ENCODE results near the gene TMX2. TPM values are rescaled to one million over a fixed set of nuclear protein-coding genes. Genes with fewer than 3 reads are reported as not detected.

The TMX2 gene
- total and polyA plus RNA-seq, 10 of the 15 experiments (the other 5 are each of a cell fraction or from before 2014, with no cell fraction given): 64.3 to 134 (median 91.6) TPM

GRCh38 chr11:57729479-57729878, 17.1 kb downstream of the TMX2 start:
- TF ChIP-seq SUZ12 (IDR thresholded peaks at IDR 0.05; ENCODE audit: unreplicated experiment) (no peak), POU2F2 (IDR thresholded peaks at IDR 0.05; ENCODE audit: borderline replicate concordance, low read depth, low read length) (0 out of 3 replicates have a peak, but pooled peaks have one; percentile 24), MXI1 (IDR thresholded peaks at IDR 0.05; ENCODE audit: low read depth, low read length) (peak; percentile 21; the same call in 1 of the 2 replicates), YY1 (IDR thresholded peaks at IDR 0.05; ENCODE audit: low read depth, low read length) (no peak), PKNOX1 (IDR thresholded peaks at IDR 0.05) (peak; percentile 31; the same call in 1 of the 2 replicates), CHD1 (IDR thresholded peaks at IDR 0.05; ENCODE audit: low read depth, low read length) (no peak), CEBPZ (IDR thresholded peaks at IDR 0.05; ENCODE audit: low read depth, low read length) (no peak), ZZZ3 (IDR thresholded peaks at IDR 0.05; ENCODE audit: control insufficient read depth, insufficient read length, low read depth) (no peak), STAT1 (conservative IDR thresholded peaks at IDR 0.05) (no peak), PAX8 (IDR thresholded peaks at IDR 0.05) (no peak), EGR1 (IDR thresholded peaks at IDR 0.05; ENCODE audit: borderline replicate concordance in 1 of 2, low read depth in 2 of 2, low read length in 2 of 2) (no peak), CEBPB (IDR thresholded peaks at IDR 0.05; ENCODE audit: borderline replicate concordance in 1 of 2, low read depth in 2 of 2, low read length in 2 of 2) (no peak)
- TF ChIP-seq, protein P1, sequence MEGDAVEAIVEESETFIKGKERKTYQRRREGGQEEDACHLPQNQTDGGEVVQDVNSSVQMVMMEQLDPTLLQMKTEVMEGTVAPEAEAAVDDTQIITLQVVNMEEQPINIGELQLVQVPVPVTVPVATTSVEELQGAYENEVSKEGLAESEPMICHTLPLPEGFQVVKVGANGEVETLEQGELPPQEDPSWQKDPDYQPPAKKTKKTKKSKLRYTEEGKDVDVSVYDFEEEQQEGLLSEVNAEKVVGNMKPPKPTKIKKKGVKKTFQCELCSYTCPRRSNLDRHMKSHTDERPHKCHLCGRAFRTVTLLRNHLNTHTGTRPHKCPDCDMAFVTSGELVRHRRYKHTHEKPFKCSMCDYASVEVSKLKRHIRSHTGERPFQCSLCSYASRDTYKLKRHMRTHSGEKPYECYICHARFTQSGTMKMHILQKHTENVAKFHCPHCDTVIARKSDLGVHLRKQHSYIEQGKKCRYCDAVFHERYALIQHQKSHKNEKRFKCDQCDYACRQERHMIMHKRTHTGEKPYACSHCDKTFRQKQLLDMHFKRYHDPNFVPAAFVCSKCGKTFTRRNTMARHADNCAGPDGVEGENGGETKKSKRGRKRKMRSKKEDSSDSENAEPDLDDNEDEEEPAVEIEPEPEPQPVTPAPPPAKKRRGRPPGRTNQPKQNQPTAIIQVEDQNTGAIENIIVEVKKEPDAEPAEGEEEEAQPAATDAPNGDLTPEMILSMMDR (IDR thresholded peaks at IDR 0.05 in 2 of 3, conservative IDR thresholded peaks at IDR 0.05 in 1 of 3; ENCODE audit: control insufficient read depth in 2 of 3, extremely low read depth in 1 of 3, insufficient read depth in 1 of 3, low read depth in 3 of 3, low read length in 3 of 3): no peak
- Histone ChIP-seq H3K9ac (ENCODE audit: control insufficient read depth, insufficient read depth, low read length) (peak overlapping the region; percentile 35; the same call in 1 of the 2 replicates), H4K20me1 (ENCODE audit: control insufficient read depth, insufficient read depth) (no peaks in the 10 kb centered on the region), H3K36me3 (ENCODE audit: control insufficient read depth in 2 of 2, insufficient read depth in 2 of 2, low read length in 1 of 2) (peaks cover 1 to 3% of the 10 kb centered on the region in 2 experiments; a peak in 2 of 4 replicates), H3K4me3 (no peak overlapping the region), H3K27ac (ENCODE audit: control insufficient read depth, insufficient read depth) (peak overlapping the region; percentile 6; the same call in 1 of the 2 replicates), H3K9me3 (replicated peaks; ENCODE audit: control insufficient read depth, insufficient read depth, low read length) (no peaks in the 10 kb centered on the region), H3K4me2 (ENCODE audit: control insufficient read depth, insufficient read depth) (peak overlapping the region; percentile 55; the same call in 1 of the 2 replicates), H3K79me2 (ENCODE audit: control insufficient read depth, insufficient read depth, low read length) (peaks cover 41% of the 10 kb centered on the region), H2AFZ (ENCODE audit: control insufficient read depth, low read depth, low read length) (no peak overlapping the region; the same call in 1 of the 2 replicates), H3K27me3 (replicated peaks in 1 of 2; ENCODE audit: control insufficient read depth in 2 of 2, insufficient read depth in 2 of 2, low read length in 1 of 2) (no peaks in the 10 kb centered on the region), H3K4me1 (ENCODE audit: control insufficient read depth, insufficient read depth, low read length) (0 out of 2 replicates have a peak, but pooled peaks cover 6% of the 10 kb centered on the region)
- ChIA-PET POLR2A (interaction anchor here (1.1 kb wide), 1 partner anchor 62 kb away, joined by 3 read pairs; no protein-coding TSS in a partner anchor), RAD21 (ENCODE audit: unreplicated experiment) (interaction anchor here (0.5 to 1.2 kb wide), 3 partner anchors 17 to 71 kb away, joined by 3 to 4 read pairs (median 3); partner anchors contain the start of genes MED19 and TMX2), SMC1A (ENCODE audit: uncharacterized antibody, unreplicated experiment) (interaction anchor here (0.6 to 3.7 kb wide), 5 partner anchors 15 to 71 kb away, joined by 3 to 19 read pairs (median 4); no protein-coding TSS in a partner anchor), CTCF (interaction anchor here (0.6 to 2.5 kb wide), 4 partner anchors 15 to 1804 kb away, joined by 4 to 11 read pairs (median 6); partner anchors contain the start of gene CTNND1)
- ATAC-seq: peak; percentile 64
- intact Hi-C loops (cut with micrococcal nuclease; ENCODE audit: unreplicated experiment) (no loop called here), in situ Hi-C loops (cut with MboI) (no loop called here)
- no TSS peak for BruUV-seq (replicated peaks)
- 2% methylated on average over 7 of the region's 7 CpGs for WGBS (ENCODE audit: insufficient coverage, insufficient replicate concordance, low lambda C conversion rate, missing lambda C conversion rate)
- DNase-seq (ENCODE audit: low read depth, low spot score): no peak
- no peak for FAIRE-seq
